Measurements from ENCODE around the gene APBB3.
A peak's percentile ranks its signal among the peaks of the same experiment; 100 is the strongest.

DNA sequence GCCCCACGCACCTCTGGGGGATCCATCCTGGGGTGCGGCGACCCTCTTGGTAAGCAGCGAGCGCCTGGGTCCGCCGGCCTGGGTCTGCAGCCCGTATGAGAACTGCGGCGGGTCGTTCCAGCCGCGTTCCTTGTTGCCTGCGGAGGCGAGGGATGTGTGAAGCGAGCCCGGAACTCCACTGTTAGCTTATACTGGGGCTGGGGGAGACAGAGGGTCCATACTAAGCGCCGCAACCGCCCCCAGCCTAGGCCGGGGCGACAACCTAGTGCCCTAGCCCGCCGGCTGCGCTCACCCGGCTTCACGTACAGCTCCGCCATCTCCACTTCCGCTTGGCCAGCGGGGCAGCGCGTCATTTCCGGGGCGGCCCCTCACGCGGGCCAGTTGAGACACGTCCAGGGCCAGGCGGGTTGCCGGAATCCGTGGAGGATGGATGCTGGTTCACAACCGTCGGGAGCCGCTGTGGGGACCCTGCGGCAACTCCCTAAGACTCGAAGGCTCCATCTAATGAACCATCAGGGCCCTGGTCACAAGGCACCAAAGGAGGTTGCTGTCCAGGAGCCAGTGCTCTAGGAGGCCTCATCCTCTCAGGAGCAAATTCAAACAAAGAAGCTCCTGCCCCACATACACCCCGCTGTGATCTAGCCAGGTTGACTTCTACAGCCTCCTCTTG is 7.1 kb downstream of the APBB3 start, which contains the start of gene SRA1:
- TF ChIP-seq, protein P1, sequence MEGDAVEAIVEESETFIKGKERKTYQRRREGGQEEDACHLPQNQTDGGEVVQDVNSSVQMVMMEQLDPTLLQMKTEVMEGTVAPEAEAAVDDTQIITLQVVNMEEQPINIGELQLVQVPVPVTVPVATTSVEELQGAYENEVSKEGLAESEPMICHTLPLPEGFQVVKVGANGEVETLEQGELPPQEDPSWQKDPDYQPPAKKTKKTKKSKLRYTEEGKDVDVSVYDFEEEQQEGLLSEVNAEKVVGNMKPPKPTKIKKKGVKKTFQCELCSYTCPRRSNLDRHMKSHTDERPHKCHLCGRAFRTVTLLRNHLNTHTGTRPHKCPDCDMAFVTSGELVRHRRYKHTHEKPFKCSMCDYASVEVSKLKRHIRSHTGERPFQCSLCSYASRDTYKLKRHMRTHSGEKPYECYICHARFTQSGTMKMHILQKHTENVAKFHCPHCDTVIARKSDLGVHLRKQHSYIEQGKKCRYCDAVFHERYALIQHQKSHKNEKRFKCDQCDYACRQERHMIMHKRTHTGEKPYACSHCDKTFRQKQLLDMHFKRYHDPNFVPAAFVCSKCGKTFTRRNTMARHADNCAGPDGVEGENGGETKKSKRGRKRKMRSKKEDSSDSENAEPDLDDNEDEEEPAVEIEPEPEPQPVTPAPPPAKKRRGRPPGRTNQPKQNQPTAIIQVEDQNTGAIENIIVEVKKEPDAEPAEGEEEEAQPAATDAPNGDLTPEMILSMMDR (IDR thresholded peaks at IDR 0.05): no peak
- peak; percentile 99 for TF ChIP-seq POLR2A (IDR thresholded peaks at IDR 0.05)
